MM.1S (cell line): ENCODE measurements around the gene SAMHD1.

Experiments used
- DNase-seq: peaks from one replicate; pipeline ENCODE4 v3.0.0-alpha.2; 2015
- H2AFZ ChIP-seq: fragments of 300-600 bp; sonication (generic); 2 replicates; pipeline ENCODE4 v1.6.0; 2016; ENCODE audit warnings: antibody characterized with exemption, low read length
- H3F3A ChIP-seq: fragments of 300-600 bp; sonication (generic); 2 replicates; pipeline ENCODE4 v1.6.1; 2016; ENCODE audit warnings: mild to moderate bottlenecking, antibody characterized with exemption, low read length, moderate library complexity, mixed read lengths; ENCODE audit not compliant: insufficient read depth
- H3K27ac ChIP-seq: fragments of 300-600 bp; sonication (generic); 2 replicates; pipeline ENCODE4 v1.5.1; 2016; ENCODE audit warnings: mild to moderate bottlenecking, low read length
- H3K27me3 ChIP-seq: fragments of 300-600 bp; sonication (generic); replicated peaks from 2 replicates; pipeline ENCODE4 v1.6.0; 2016; ENCODE audit warnings: low read length; ENCODE audit not compliant: insufficient read depth
- H3K36me3 ChIP-seq: fragments of 300-600 bp; sonication (generic); replicated peaks from 2 replicates; pipeline ENCODE4 v1.6.1; 2016; ENCODE audit warnings: mild to moderate bottlenecking, low read length, mixed read lengths; ENCODE audit not compliant: insufficient read depth
- H3K4me1 ChIP-seq: fragments of 300-600 bp; sonication (generic); 2 replicates; pipeline ENCODE4 v1.6.1; 2016; ENCODE audit warnings: low read length, mixed read lengths
- H3K4me2 ChIP-seq: fragments of 300-600 bp; sonication (generic); 2 replicates; pipeline ENCODE4 v1.6.0; 2016; ENCODE audit warnings: low read depth, low read length
- H3K4me3 ChIP-seq: fragments of 300-600 bp; sonication (generic); 2 replicates; pipeline ENCODE4 v1.5.1; 2016; ENCODE audit warnings: low read length, mixed read lengths
- H3K79me2 ChIP-seq: fragments of 300-600 bp; sonication (generic); 2 replicates; pipeline ENCODE4 v1.6.1; 2016; ENCODE audit warnings: mixed run types, low read length, mixed read lengths
- H3K9ac ChIP-seq: fragments of 300-600 bp; sonication (generic); 2 replicates; pipeline ENCODE4 v1.6.1; 2016; ENCODE audit warnings: low read length, mixed read lengths
- H3K9me2 ChIP-seq: fragments of 300-600 bp; sonication (generic); replicated peaks from 2 replicates; pipeline ENCODE4 v1.6.1; 2016; ENCODE audit warnings: mild to moderate bottlenecking, low read length, mixed read lengths; ENCODE audit not compliant: insufficient read depth
- H3K9me3 ChIP-seq: fragments of 300-600 bp; sonication (generic); replicated peaks from 2 replicates; pipeline ENCODE4 v1.6.1; 2016; ENCODE audit warnings: mild to moderate bottlenecking, low read length, mixed read lengths; ENCODE audit not compliant: insufficient read depth
- H4K20me1 ChIP-seq: fragments of 300-600 bp; sonication (generic); 2 replicates; pipeline ENCODE4 v1.6.1; 2016; ENCODE audit warnings: mild to moderate bottlenecking, low read length, moderate library complexity, mixed read lengths; ENCODE audit not compliant: insufficient read depth
- CTCF ChIP-seq: fragments of 300-600 bp; sonication (generic); IDR thresholded peaks from 2 replicates; pipeline ENCODE4 v1.5.1; 2016; ENCODE audit warnings: antibody characterized with exemption, low read length, mixed read lengths
- EZH2 ChIP-seq: fragments of 300-600 bp; sonication (generic); optimal IDR thresholded peaks from 2 replicates; pipeline ENCODE3; 2017; ENCODE audit warnings: low read depth, mild to moderate bottlenecking, antibody characterized with exemption, low read length, mixed read lengths
- EZH2phosphoT487 ChIP-seq: fragments of 300-600 bp; sonication (generic); IDR thresholded peaks from 2 replicates; pipeline ENCODE4 v1.6.1; 2018; ENCODE audit warnings: antibody characterized with exemption, low read length

The SAMHD1 gene

GRCh38 chr20:36924167-36925045, 27.1 kb downstream of the SAMHD1 start:
- H3K9me3 ChIP-seq, result no peaks in the 10 kb centered on the region
- DNase-seq, result no peak
- no peak overlapping the region for H3K27ac ChIP-seq
- no peaks in the 10 kb centered on the region for H3K9me2 ChIP-seq
- no peak overlapping the region for H3K9ac ChIP-seq
- H3F3A ChIP-seq, result peaks cover 9% of the 10 kb centered on the region; the same call in 1 of the 2 replicates
- TF ChIP-seq CTCF (no peak), EZH2phosphoT487 (no peak), EZH2 (no peak)
- no peak overlapping the region for H2AFZ ChIP-seq
- H3K36me3 ChIP-seq, result no peaks in the 10 kb centered on the region; the same call in 1 of the 2 replicates
- no peaks in the 10 kb centered on the region for H3K4me1 ChIP-seq
- H3K27me3 ChIP-seq, result no peaks in the 10 kb centered on the region
- H3K4me2 ChIP-seq, result no peak overlapping the region
- H3K4me3 ChIP-seq, result no peak overlapping the region
- no peaks in the 10 kb centered on the region for H3K79me2 ChIP-seq
- no peaks in the 10 kb centered on the region for H4K20me1 ChIP-seq

- Histone ChIP-seq H3K27me3 (no peaks in the 10 kb centered on the region), H3K9me2 (no peaks in the 10 kb centered on the region), H3F3A (peaks cover 9% of the 10 kb centered on the region; the same call in 1 of the 2 replicates), H3K4me3 (no peak overlapping the region), H3K79me2 (no peaks in the 10 kb centered on the region), H3K9ac (no peak overlapping the region), H2AFZ (no peak overlapping the region), H3K36me3 (peaks cover 5% of the 10 kb centered on the region), H3K9me3 (no peaks in the 10 kb centered on the region), H3K4me2 (no peak overlapping the region), H4K20me1 (no peaks in the 10 kb centered on the region), H3K27ac (no peak overlapping the region), H3K4me1 (no peaks in the 10 kb centered on the region)
- no peak for TF ChIP-seq EZH2phosphoT487
- no peak for TF ChIP-seq CTCF
- TF ChIP-seq EZH2, result no peak
- no peak for DNase-seq
Measured at GRCh38 chr20:36920334-36920730, 31.2 kb downstream of the SAMHD1 start.

- Histone ChIP-seq H4K20me1 (no peaks in the 10 kb centered on the region), H3K4me2 (no peak overlapping the region), H3K9me3 (no peaks in the 10 kb centered on the region), H3K9ac (no peak overlapping the region), H3K79me2 (no peaks in the 10 kb centered on the region), H2AFZ (no peak overlapping the region), H3K4me3 (no peak overlapping the region), H3K4me1 (no peaks in the 10 kb centered on the region), H3K27me3 (no peaks in the 10 kb centered on the region), H3F3A (peaks cover 9% of the 10 kb centered on the region; the same call in 1 of the 2 replicates), H3K27ac (no peak overlapping the region), H3K9me2 (no peaks in the 10 kb centered on the region), H3K36me3 (peaks cover 5% of the 10 kb centered on the region)
- peak; percentile 59 for DNase-seq
- peak; percentile 78 for TF ChIP-seq CTCF
- no peak for TF ChIP-seq EZH2phosphoT487
Measured at GRCh38 chr20:36919715-36920333, 31.7 kb downstream of the SAMHD1 start.
